HCT116 (cell line): Measurements from ENCODE around the gene SEMA3G. TPM values are rescaled to one million over a fixed set of nuclear protein-coding genes. Genes with fewer than 3 reads are reported as not detected.

ENCODE experiments used
- ATAC-seq: fragments of 200-7000 bp; cut with Tn5 transposase; 2 replicates; pipeline ENCODE4 v1.9.1; 2020; ENCODE audit warnings: mild to moderate bottlenecking, moderate library complexity
- BruUV-seq: library from RNA; stranded (reverse); fragments of 400-500 nt; replicated peaks from 2 replicates; lab custom pipeline; 2021; lab: Mats Ljungman, UMichigan
- CTCF ChIA-PET: fragments of 300-600 bp; sonication (Branson Sonifier 250); formaldehyde crosslinking; loops from one replicate; lab custom pipeline; 2021; ENCODE audit warnings: antibody characterized with exemption; lab: Charles Lee
- POLR2A ChIA-PET: fragments of 300-600, 350-600 bp; sonication (Branson Sonifier 250); formaldehyde crosslinking; loops from one replicate; lab custom pipeline; 2021; ENCODE audit warnings: antibody characterized with exemption; lab: Charles Lee
- RAD21 ChIA-PET, 2 experiments: fragments of 300-600 bp; sonication (Branson Sonifier 250); formaldehyde crosslinking; loops; one replicate each; lab custom pipeline; 2023; ENCODE audit warnings: low total read pairs in 2 of 2; ENCODE audit not compliant: uncharacterized antibody in 2 of 2, unreplicated experiment in 2 of 2, low non-redundant PET in 1 of 2; lab: Charles Lee
- DNase-seq: peaks from one replicate; pipeline ENCODE4 v3.0.0-alpha.2; 2010; ENCODE audit warnings: low read depth, low spot score
- H2AFZ ChIP-seq: fragments of 200-600 bp; shearing (Covaris generic), sonication (generic); 2 replicates; pipeline ENCODE4 v1.6.1; 2017; ENCODE audit warnings: low read depth, mixed run types, mixed read lengths, antibody characterized with exemption, low read length; ENCODE audit not compliant: poor library complexity, severe bottlenecking
- H3K27ac ChIP-seq: 2 replicates; pipeline ENCODE4 v1.5.1; 2012; ENCODE audit warnings: low read depth, low read length
- H3K27me3 ChIP-seq: fragments of 200-600 bp; sonication (generic); 2 replicates; pipeline ENCODE4 v1.6.1; 2016; ENCODE audit warnings: mixed run types, low read length, mixed read lengths; ENCODE audit not compliant: insufficient read depth
- H3K36me3 ChIP-seq, 2 experiments: fragments of 200-500 bp in 1 of 2; fragments of 200-600 bp in 1 of 2; sonication (Bioruptor generic) in 1 of 2; sonication (generic) in 1 of 2; 2 replicates each; pipeline versions ENCODE4 v1.5.1 to v1.6.1; 2014 to 2016; ENCODE audit warnings: low read length in 2 of 2, inconsistent platforms in 1 of 2, mixed read lengths in 1 of 2, mixed run types in 1 of 2; ENCODE audit not compliant: insufficient read depth in 2 of 2, control insufficient read depth in 1 of 2
- H3K4me1 ChIP-seq, 2 experiments: fragments of 200-600 bp in 1 of 2; sonication (generic) in 1 of 2; 2 replicates each; pipeline versions ENCODE4 v1.5.1 to v1.6.1; 2012 to 2017; ENCODE audit warnings: low read length in 2 of 2, inconsistent platforms in 1 of 2, mild to moderate bottlenecking in 1 of 2, mixed read lengths in 1 of 2, mixed run types in 1 of 2, moderate library complexity in 1 of 2; ENCODE audit not compliant: insufficient read depth in 2 of 2, control insufficient read depth in 1 of 2
- H3K4me2 ChIP-seq: fragments of 200-600 bp; sonication (generic); 2 replicates; pipeline ENCODE4 v1.6.1; 2017; ENCODE audit warnings: mixed run types, low read length, mixed read lengths
- H3K4me3 ChIP-seq, 2 experiments: fragments of 200-600 bp in 1 of 2; sonication (generic) in 1 of 2; replicated peaks in 1 of 2; 2 replicates each; pipeline ENCODE4 v1.5.1; 2011 to 2016; ENCODE audit warnings: low read length in 2 of 2, control low read depth in 1 of 2, low read depth in 1 of 2, mild to moderate bottlenecking in 1 of 2, mixed read lengths in 1 of 2, mixed run types in 1 of 2
- H3K79me2 ChIP-seq: fragments of 200-600 bp; sonication (generic); 2 replicates; pipeline ENCODE4 v1.6.1; 2017; ENCODE audit warnings: mild to moderate bottlenecking, mixed run types, low read length, moderate library complexity, mixed read lengths; ENCODE audit not compliant: insufficient read depth
- H3K9ac ChIP-seq: fragments of 200-600 bp; sonication (generic); 2 replicates; pipeline ENCODE4 v1.6.1; 2016; ENCODE audit warnings: low read length, mixed read lengths
- H3K9me2 ChIP-seq: fragments of 200-600 bp; sonication (generic), shearing (Covaris generic); 2 replicates; pipeline ENCODE4 v1.6.1; 2017; ENCODE audit warnings: mixed run types, mild to moderate bottlenecking, moderate library complexity; ENCODE audit not compliant: insufficient read depth
- H3K9me3 ChIP-seq, 2 experiments: fragments of 200-500 bp in 1 of 2; fragments of 200-600 bp in 1 of 2; sonication (Bioruptor generic) in 1 of 2; sonication (generic) in 1 of 2; 2 replicates each; pipeline ENCODE4 v1.6.1; 2014 to 2017; ENCODE audit warnings: low read length in 2 of 2, mixed read lengths in 2 of 2, inconsistent platforms in 1 of 2, low read depth in 1 of 2, mild to moderate bottlenecking in 1 of 2, mixed run types in 1 of 2, moderate library complexity in 1 of 2; ENCODE audit not compliant: control insufficient read depth in 1 of 2, insufficient read depth in 1 of 2
- H4K20me1 ChIP-seq: fragments of 200-600 bp; sonication (generic), shearing (Covaris generic); 2 replicates; pipeline ENCODE4 v1.6.1; 2017; ENCODE audit warnings: mixed run types, mild to moderate bottlenecking, moderate library complexity; ENCODE audit not compliant: insufficient read depth
- ATF3 ChIP-seq: IDR thresholded peaks from 2 replicates; pipeline ENCODE4 v1.6.1; 2012
- CTCF ChIP-seq, 3 experiments: fragments of 200-600 bp in 1 of 3; sonication (generic) in 1 of 3; IDR thresholded peaks in 2 of 3; conservative IDR thresholded peaks in 1 of 3; 2 replicates each; pipeline ENCODE4 v1.5.1; 2012 to 2017; ENCODE audit warnings: low read depth in 2 of 3, low read length in 2 of 3, antibody characterized with exemption in 1 of 3, borderline replicate concordance in 1 of 3, control low read depth in 1 of 3, mild to moderate bottlenecking in 1 of 3, mixed read lengths in 1 of 3, mixed run types in 1 of 3, moderate library complexity in 1 of 3; ENCODE audit not compliant: insufficient read depth in 1 of 3
- ELF1 ChIP-seq: IDR thresholded peaks from 2 replicates; pipeline ENCODE4 v1.6.1; 2012; ENCODE audit warnings: low read depth, borderline replicate concordance
- EZH2 ChIP-seq: fragments of 200-600 bp; sonication (generic); IDR thresholded peaks from 2 replicates; pipeline ENCODE4 v1.6.1; 2017; ENCODE audit warnings: antibody characterized with exemption, mixed run types
- FOSL1 ChIP-seq: IDR thresholded peaks from 2 replicates; pipeline ENCODE4 v1.6.1; 2012; ENCODE audit warnings: low read depth
- POLR2A ChIP-seq: IDR thresholded peaks from 2 replicates; pipeline ENCODE4 v1.7.0; 2011; ENCODE audit warnings: borderline replicate concordance; ENCODE audit not compliant: insufficient read depth, insufficient read length; ENCODE audit errors: extremely low read depth
- SIN3A ChIP-seq: IDR thresholded peaks from 2 replicates; pipeline ENCODE4 v1.6.1; 2012; ENCODE audit warnings: low read depth
- YY1 ChIP-seq: IDR thresholded peaks from 2 replicates; pipeline ENCODE4 v1.6.1; 2011; ENCODE audit warnings: low read length, low read depth, moderate library complexity, mild to moderate bottlenecking; ENCODE audit not compliant: insufficient replicate concordance; ENCODE audit errors: extremely low read depth
- ZFX ChIP-seq: fragments of 450-650 bp; IDR thresholded peaks from 2 replicates; pipeline ENCODE4 v1.6.1; 2017
- intact Hi-C: fragments of 100-400 bp; cut with micrococcal nuclease; formaldehyde crosslinking; loops from 2 replicates; pipeline ENCODE4 v1.10.0; 2022
- total RNA-seq: library from RNA; stranded (reverse); gene quantifications from one replicate; pipeline ENCODE4 v1.2.1, GENCODE V29; 2021; ENCODE audit not compliant: unreplicated experiment

Gene SEMA3G
- total RNA-seq, 1 experiment from 2014 or later, result 4.2 TPM

GRCh38 chr3:52483577-52484381 lies 38.9 kb upstream of the SEMA3G start:
- H3K9me2 ChIP-seq, result no peaks in the 10 kb centered on the region
- no peak for DNase-seq
- no peaks in the 10 kb centered on the region for H3K9me3 ChIP-seq
- H4K20me1 ChIP-seq, result no peaks in the 10 kb centered on the region
- peaks cover 24 to 27% of the 10 kb centered on the region in 2 experiments; a peak in 3 of 4 replicates for H3K36me3 ChIP-seq
- no peak overlapping the region for H3K4me2 ChIP-seq
- ChIA-PET CTCF (no interaction called here), POLR2A (no interaction called here)
- H3K4me1 ChIP-seq, result no peaks in the 10 kb centered on the region
- no peak overlapping the region for H2AFZ ChIP-seq
- H3K4me3 ChIP-seq, result no peak overlapping the region
- H3K27me3 ChIP-seq, result no peaks in the 10 kb centered on the region
- no peak for TF ChIP-seq EZH2
- TF ChIP-seq ELF1, result no peak
- no peak for TF ChIP-seq POLR2A
- TF ChIP-seq, all 23 proteins: peak for 0
- intact Hi-C loops, result no loop called here
- Histone ChIP-seq H3K9ac (no peak overlapping the region), H3K27ac (no peak overlapping the region), H3K79me2 (no peaks in the 10 kb centered on the region)
- BruUV-seq, result no TSS peak
- no peak; the same call in 1 of the 2 replicates for ATAC-seq
- RAD21 ChIA-PET, result no interaction called here

GRCh38 chr3:52483081-52483480 lies 38.2 kb upstream of the SEMA3G start:
- no peaks in the 10 kb centered on the region for H3K9me2 ChIP-seq
- intact Hi-C loops, result no loop called here
- H3K9ac ChIP-seq, result no peak overlapping the region
- ChIA-PET CTCF (no interaction called here), RAD21 (no interaction called here), POLR2A (no interaction called here)
- H3K27me3 ChIP-seq, result no peaks in the 10 kb centered on the region
- peak; percentile 9; the same call in 1 of the 2 replicates for ATAC-seq
- no peaks in the 10 kb centered on the region for H3K4me1 ChIP-seq
- H3K79me2 ChIP-seq, result no peaks in the 10 kb centered on the region
- no peaks in the 10 kb centered on the region for H3K9me3 ChIP-seq
- H3K36me3 ChIP-seq, result peaks cover 26 to 32% of the 10 kb centered on the region in 2 experiments; a peak in 3 of 4 replicates
- no peak for TF ChIP-seq ZFX
- no peak for TF ChIP-seq YY1
- no peak for TF ChIP-seq ATF3
- TF ChIP-seq SIN3A, result no peak
- TF ChIP-seq FOSL1, result no peak
- TF ChIP-seq CTCF (IDR thresholded peaks at IDR 0.05 in 2 of 3, conservative IDR thresholded peaks at IDR 0.05 in 1 of 3; ENCODE audit: borderline replicate concordance in 1 of 3, insufficient read depth in 1 of 3, low read depth in 2 of 3, low read length in 2 of 3), result no peak
- no peak overlapping the region for H3K27ac ChIP-seq
- H2AFZ ChIP-seq, result no peak overlapping the region
- DNase-seq, result no peak
- H3K4me2 ChIP-seq, result no peak overlapping the region
- no peaks in the 10 kb centered on the region for H4K20me1 ChIP-seq
- BruUV-seq, result no TSS peak
- no peak overlapping the region for H3K4me3 ChIP-seq
